Measurements from ENCODE around the gene NDUFAF7.
A peak's percentile ranks its signal among the peaks of the same experiment; 100 is the strongest.
"Not testable (repeated sequence)": the region's sequence is repeated elsewhere in the genome, so short reads cannot be mapped to it uniquely, and the experiment has no call there.

The NDUFAF7 gene

DNA sequence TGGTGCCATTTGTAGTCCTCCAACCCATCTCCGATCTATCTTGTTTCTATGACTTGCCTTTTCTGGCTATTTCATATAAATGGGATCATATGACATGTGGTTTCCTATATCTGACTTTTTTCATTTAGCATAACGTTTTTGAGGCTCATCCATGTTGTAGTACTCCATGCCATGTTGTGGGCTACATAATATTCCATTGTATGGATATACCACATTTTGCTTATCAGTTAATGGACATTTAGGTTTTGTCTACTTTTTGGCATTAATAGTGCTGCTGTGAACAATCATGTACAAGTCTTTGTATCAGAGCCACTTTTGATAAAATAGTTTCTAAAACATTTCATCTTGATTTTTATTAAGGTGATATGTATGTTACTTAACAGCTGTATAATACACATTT, 27.8 kb upstream of the NDUFAF7 start:
- H3K27ac Mint-ChIP-seq, result peak overlapping the region; percentile 33
- peaks cover 57% of the 10 kb centered on the region for H3K36me3 Mint-ChIP-seq
- no peak overlapping the region for H3K4me3 Mint-ChIP-seq
- peaks cover 54% of the 10 kb centered on the region for H3K4me1 Mint-ChIP-seq
- H3K27me3 Mint-ChIP-seq, result no peaks in the 10 kb centered on the region
- peaks cover 22% of the 10 kb centered on the region for H3K9me3 Mint-ChIP-seq

DNA sequence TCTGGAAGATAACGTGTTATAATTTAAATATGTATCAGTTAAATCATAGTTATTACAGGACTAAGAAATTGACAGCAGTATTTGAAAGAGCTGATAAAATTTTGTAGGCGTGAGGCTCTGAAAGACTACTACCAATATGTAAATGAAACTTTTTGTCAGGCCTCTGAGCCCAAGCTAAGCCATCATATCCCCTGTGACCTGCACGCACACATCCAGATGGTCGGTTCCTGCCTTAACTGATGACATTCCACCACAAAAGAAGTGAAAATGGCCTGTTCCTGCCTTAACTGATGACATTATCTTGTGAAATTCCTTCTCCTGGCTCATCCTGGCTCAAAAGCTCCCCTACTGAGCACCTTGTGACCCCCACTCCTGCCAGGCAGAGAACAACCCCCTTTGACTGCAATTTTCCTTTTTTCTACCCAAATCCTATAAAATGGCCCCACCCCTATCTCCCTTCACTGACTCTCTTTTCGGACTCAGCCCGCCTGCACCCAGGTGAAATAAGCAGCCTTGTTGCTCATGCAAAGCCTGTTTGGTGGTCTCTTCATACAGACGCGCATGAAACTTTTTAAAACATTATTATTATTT, 26.3 kb upstream of the NDUFAF7 start:
- H3K4me3 Mint-ChIP-seq, H3K27me3 Mint-ChIP-seq, H3K27ac Mint-ChIP-seq: not testable (repeated sequence)
- Mint-ChIP-seq H3K9me3 (peaks cover 28% of the 10 kb centered on the region), H3K4me1 (peaks cover 43% of the 10 kb centered on the region), H3K36me3 (peaks cover 67% of the 10 kb centered on the region)

DNA sequence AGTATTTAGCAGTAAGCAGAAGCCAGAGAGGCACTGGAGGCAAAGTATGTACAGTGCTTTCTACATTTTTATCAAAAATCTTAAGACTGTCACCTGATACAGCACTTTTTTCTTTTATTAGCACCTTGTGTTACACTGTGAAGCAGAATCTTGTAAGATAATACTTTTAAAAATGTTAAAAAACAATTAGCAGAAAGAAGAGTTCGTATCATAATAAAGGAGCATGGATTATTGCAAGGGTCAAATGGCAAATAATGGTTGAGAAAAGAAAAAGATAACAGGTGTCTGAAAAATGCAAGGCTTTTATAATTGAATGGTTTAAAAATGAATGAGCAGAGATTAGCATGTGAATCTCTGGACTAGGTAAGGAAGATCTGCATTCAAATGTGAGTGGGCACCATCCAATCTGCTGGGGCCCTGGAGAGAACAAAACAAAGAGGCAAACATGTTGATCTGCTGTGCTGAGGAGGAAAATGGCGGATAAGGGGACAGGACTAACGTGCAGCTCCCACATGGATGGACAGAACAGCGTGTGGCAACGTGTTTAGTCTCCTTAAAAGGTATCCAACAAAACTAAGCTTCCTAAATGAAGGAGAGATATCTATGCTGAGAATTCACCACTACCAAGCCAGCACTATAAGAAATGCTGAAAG, 25.6 kb upstream of the NDUFAF7 start:
- H3K36me3 Mint-ChIP-seq, result peaks cover 72% of the 10 kb centered on the region
- no peak overlapping the region for H3K4me3 Mint-ChIP-seq
- peaks cover 41% of the 10 kb centered on the region for H3K4me1 Mint-ChIP-seq
- H3K27me3 Mint-ChIP-seq, result no peaks in the 10 kb centered on the region
- H3K27ac Mint-ChIP-seq, result peak overlapping the region; percentile 11
- H3K9me3 Mint-ChIP-seq, result peaks cover 28% of the 10 kb centered on the region

GRCh38 chr2:37206760-37207159, 24.7 kb upstream of the NDUFAF7 start:
- H3K9me3 Mint-ChIP-seq, result peaks cover 28% of the 10 kb centered on the region
- H3K4me3 Mint-ChIP-seq, H3K27me3 Mint-ChIP-seq: not testable (repeated sequence)

GRCh38 chr2:37211212-37211611, 20.2 kb upstream of the NDUFAF7 start:
- H3K27ac Mint-ChIP-seq, result no peak overlapping the region
- H3K4me1 Mint-ChIP-seq, result peaks cover 22% of the 10 kb centered on the region
- peaks cover 22% of the 10 kb centered on the region for H3K9me3 Mint-ChIP-seq
- H3K36me3 Mint-ChIP-seq, result peaks cover 67% of the 10 kb centered on the region
- no peak overlapping the region for H3K4me3 Mint-ChIP-seq
- no peaks in the 10 kb centered on the region for H3K27me3 Mint-ChIP-seq

More at GRCh38 chr2:37206760-37207159, 24.7 kb upstream of the NDUFAF7 start:
- Mint-ChIP-seq H3K4me1 (peaks cover 32% of the 10 kb centered on the region), H3K36me3 (peaks cover 79% of the 10 kb centered on the region)
- H3K27ac Mint-ChIP-seq, result not testable (repeated sequence)

- H3K4me3 Mint-ChIP-seq, result no peak overlapping the region
- H3K36me3 Mint-ChIP-seq, result peaks cover 64% of the 10 kb centered on the region
- H3K27me3 Mint-ChIP-seq, result no peaks in the 10 kb centered on the region
- H3K9me3 Mint-ChIP-seq, result peaks cover 17% of the 10 kb centered on the region
- H3K27ac Mint-ChIP-seq, result no peak overlapping the region
- peaks cover 19% of the 10 kb centered on the region for H3K4me1 Mint-ChIP-seq
Observed at GRCh38 chr2:37211939-37212338, 19.5 kb upstream of the NDUFAF7 start.

- Mint-ChIP-seq H3K4me1 (peaks cover 5% of the 10 kb centered on the region), H3K36me3 (peaks cover 33% of the 10 kb centered on the region), H3K27me3 (no peaks in the 10 kb centered on the region), H3K4me3 (no peak overlapping the region), H3K27ac (peak overlapping the region; percentile 23), H3K9me3 (no peaks in the 10 kb centered on the region)
Observed at GRCh38 chr2:37215250-37215649, 16.2 kb upstream of the NDUFAF7 start.

DNA sequence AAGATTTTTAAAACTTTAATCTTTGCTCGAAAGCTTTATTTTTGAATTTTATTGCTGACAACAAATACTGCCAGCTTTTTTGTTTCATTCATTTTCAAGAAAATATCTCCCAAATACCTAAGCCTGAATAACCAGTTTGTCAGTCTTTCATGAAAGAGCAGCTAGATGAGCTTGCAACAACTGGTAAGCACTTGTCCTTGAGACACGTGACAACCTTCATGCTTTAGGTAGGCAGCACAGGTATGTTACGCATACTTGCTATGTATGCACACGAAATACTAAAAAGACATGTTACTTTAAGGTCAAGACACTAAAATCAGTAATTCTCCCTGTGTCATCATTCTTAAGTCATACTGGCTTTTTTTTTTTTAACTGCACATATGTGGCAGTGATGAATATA, 12.4 kb upstream of the NDUFAF7 start:
- H3K27me3 Mint-ChIP-seq, result no peaks in the 10 kb centered on the region
- H3K9me3 Mint-ChIP-seq, result no peaks in the 10 kb centered on the region
- peaks cover 29% of the 10 kb centered on the region for H3K36me3 Mint-ChIP-seq
- peaks cover 25% of the 10 kb centered on the region for H3K4me1 Mint-ChIP-seq
- no peak overlapping the region for H3K27ac Mint-ChIP-seq
- H3K4me3 Mint-ChIP-seq, result no peak overlapping the region

DNA sequence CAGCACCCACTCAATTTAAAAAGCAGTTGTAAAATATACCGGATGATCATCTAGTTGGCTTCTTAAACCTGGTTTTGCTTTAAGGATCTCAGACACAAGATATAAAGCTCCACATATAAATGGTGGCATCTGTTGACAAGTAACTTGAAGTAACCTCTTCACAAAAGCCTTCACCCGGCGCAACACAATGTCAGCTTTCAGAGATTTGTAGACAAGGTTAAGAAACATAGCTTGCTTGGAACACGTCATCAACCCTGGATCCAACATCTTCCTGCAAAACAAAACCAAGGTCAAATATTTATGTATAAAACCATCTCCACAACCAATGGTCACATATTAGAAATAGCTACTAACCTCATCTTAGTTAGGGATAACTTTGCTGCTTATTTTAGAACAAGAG, 8.3 kb upstream of the NDUFAF7 start:
- no peaks in the 10 kb centered on the region for H3K27me3 Mint-ChIP-seq
- H3K4me1 Mint-ChIP-seq, result peaks cover 55% of the 10 kb centered on the region
- H3K36me3 Mint-ChIP-seq, result peaks cover 37% of the 10 kb centered on the region
- no peaks in the 10 kb centered on the region for H3K9me3 Mint-ChIP-seq
- peak overlapping the region; percentile 30 for H3K27ac Mint-ChIP-seq
- H3K4me3 Mint-ChIP-seq, result peak overlapping the region; percentile 52

DNA sequence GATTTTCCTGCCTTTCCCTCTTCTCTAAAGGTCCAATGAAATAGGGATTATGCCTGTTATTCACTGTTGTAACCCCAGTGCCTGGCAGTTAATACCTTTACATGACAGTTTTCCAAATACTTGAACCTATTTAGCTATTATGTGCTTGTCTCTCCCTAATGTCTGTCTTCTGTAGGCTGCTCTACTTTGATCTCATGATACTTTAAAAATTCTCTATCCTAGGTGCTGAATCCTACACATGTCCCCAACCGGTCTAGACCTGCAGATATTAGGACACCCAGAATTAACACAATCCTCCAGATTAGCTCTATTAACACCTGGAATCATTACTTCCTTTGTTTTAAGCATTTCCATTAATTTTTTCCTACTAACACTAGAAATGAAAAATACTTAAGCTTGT, 7.4 kb upstream of the NDUFAF7 start:
- Mint-ChIP-seq H3K4me1 (peaks cover 65% of the 10 kb centered on the region), H3K27ac (peak overlapping the region; percentile 47), H3K9me3 (no peaks in the 10 kb centered on the region), H3K36me3 (peaks cover 38% of the 10 kb centered on the region), H3K27me3 (no peaks in the 10 kb centered on the region), H3K4me3 (no peak overlapping the region)

DNA sequence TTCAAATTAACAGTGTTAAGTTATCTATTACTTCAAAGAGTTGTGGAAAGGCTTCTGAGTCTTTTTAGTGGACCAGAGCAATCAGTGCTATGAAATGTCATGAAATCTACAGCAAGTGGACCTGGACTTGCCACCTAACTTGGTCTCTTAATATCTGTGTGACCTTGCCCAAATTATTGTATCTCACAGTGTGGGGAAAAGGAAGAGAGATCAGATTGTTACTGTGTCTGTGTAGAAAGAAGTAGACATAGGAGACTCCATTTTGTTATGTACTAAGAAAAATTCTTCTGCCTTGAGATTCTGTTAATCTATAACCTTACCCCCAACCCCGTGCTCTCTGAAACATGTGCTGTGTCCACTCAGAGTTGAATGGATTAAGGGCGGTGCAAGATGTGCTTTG, 6.3 kb upstream of the NDUFAF7 start:
- Mint-ChIP-seq H3K36me3 (peaks cover 40% of the 10 kb centered on the region), H3K27ac (peak overlapping the region; percentile 33), H3K4me1 (peaks cover 70% of the 10 kb centered on the region), H3K4me3 (peak overlapping the region; percentile 76)
- H3K27me3 Mint-ChIP-seq, H3K9me3 Mint-ChIP-seq: not testable (repeated sequence)

DNA sequence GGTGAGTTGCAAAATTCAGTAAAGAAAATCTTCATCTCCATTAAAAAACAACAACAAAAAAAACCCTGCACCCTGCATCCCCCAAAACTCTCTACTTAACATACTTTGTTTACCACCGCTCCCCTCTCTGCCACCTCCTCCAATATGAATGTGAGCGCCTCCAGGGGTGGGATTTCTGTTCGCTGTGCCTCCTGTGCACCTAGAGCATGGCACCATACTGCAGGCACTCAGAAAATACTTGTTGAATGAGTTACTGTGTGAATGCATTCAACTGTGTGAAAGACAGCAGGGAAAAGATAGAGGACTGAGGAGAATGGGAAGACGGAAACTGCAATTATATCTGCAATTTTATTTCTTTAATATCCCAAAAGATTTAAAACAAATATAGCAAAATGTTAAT, 4.6 kb upstream of the NDUFAF7 start:
- H3K4me3 Mint-ChIP-seq, result peak overlapping the region; percentile 75
- no peaks in the 10 kb centered on the region for H3K27me3 Mint-ChIP-seq
- no peaks in the 10 kb centered on the region for H3K9me3 Mint-ChIP-seq
- peak overlapping the region; percentile 51 for H3K27ac Mint-ChIP-seq
- H3K4me1 Mint-ChIP-seq, result peaks cover 70% of the 10 kb centered on the region
- peaks cover 34% of the 10 kb centered on the region for H3K36me3 Mint-ChIP-seq

DNA sequence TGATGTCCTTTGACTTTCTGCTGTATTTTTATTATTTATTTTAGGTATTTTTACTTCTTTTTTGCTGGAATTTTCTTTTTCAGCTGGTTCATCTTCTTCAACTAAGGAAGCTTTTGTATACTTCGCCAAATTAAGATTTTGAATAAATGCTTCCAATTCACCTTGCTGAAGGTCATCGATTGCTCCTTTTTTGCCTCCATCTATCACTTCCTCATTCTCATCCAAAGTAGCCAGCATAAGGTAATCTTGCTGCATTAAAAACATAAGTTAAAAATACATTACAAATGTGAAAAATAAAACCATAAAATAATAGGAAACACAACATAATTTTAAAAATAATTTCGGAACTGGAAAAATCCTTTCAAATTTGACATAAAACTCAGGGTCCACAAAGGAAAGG, 2.7 kb upstream of the NDUFAF7 start:
- H3K9me3 Mint-ChIP-seq, result no peaks in the 10 kb centered on the region
- H3K36me3 Mint-ChIP-seq, result peaks cover 24% of the 10 kb centered on the region
- H3K27ac Mint-ChIP-seq, result no peak overlapping the region
- peaks cover 58% of the 10 kb centered on the region for H3K4me1 Mint-ChIP-seq
- H3K4me3 Mint-ChIP-seq, result no peak overlapping the region
- no peaks in the 10 kb centered on the region for H3K27me3 Mint-ChIP-seq

GRCh38 chr2:37230581-37230980, 877 bp upstream of the NDUFAF7 start:
- Mint-ChIP-seq H3K4me3 (no peak overlapping the region), H3K4me1 (peaks cover 58% of the 10 kb centered on the region)

GRCh38 chr2:37232131-37232933, 874 bp downstream of the NDUFAF7 start:
- Mint-ChIP-seq H3K27me3 (no peaks in the 10 kb centered on the region), H3K27ac (no peak overlapping the region), H3K36me3 (peaks cover 17% of the 10 kb centered on the region), H3K9me3 (no peaks in the 10 kb centered on the region), H3K4me1 (peaks cover 48% of the 10 kb centered on the region), H3K4me3 (no peak overlapping the region)

More at GRCh38 chr2:37230581-37230980, 877 bp upstream of the NDUFAF7 start:
- Mint-ChIP-seq H3K27me3 (no peaks in the 10 kb centered on the region), H3K36me3 (peaks cover 17% of the 10 kb centered on the region), H3K9me3 (no peaks in the 10 kb centered on the region), H3K27ac (no peak overlapping the region)

DNA sequence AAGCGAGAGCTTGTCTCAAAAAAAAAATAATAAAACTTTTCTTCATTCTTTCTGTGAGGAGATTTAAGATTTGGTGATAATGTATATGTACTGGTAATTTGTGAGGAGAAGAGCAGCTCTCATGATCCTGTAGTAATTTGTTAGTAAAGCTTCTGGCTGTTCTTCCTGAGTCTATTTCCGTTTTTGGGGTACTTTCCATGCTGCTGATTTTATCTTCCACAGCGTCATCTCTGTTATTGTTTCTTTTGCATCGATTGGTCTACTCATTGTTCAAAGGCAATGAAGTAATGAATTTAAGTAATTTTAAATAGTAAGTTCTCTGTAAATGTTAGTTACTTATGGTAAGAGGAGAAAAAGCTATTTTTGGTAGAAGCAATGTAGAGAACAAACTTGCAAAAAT, 12.0 kb downstream of the NDUFAF7 start:
- peaks cover 34% of the 10 kb centered on the region for H3K36me3 Mint-ChIP-seq
- peak overlapping the region; percentile 31 for H3K27ac Mint-ChIP-seq
- peaks cover 30% of the 10 kb centered on the region for H3K4me1 Mint-ChIP-seq
- H3K27me3 Mint-ChIP-seq, result no peaks in the 10 kb centered on the region
- H3K4me3 Mint-ChIP-seq, result peak overlapping the region; percentile 23
- no peaks in the 10 kb centered on the region for H3K9me3 Mint-ChIP-seq

Data from activated naive CD4-positive, alpha-beta T cell treated with anti-CD3 and anti-CD28 coated beads, Interleukin-2, amount 50 U/mL, for 24 hours (primary cell).